ENCODE data around the gene CIAO1.

DNA sequence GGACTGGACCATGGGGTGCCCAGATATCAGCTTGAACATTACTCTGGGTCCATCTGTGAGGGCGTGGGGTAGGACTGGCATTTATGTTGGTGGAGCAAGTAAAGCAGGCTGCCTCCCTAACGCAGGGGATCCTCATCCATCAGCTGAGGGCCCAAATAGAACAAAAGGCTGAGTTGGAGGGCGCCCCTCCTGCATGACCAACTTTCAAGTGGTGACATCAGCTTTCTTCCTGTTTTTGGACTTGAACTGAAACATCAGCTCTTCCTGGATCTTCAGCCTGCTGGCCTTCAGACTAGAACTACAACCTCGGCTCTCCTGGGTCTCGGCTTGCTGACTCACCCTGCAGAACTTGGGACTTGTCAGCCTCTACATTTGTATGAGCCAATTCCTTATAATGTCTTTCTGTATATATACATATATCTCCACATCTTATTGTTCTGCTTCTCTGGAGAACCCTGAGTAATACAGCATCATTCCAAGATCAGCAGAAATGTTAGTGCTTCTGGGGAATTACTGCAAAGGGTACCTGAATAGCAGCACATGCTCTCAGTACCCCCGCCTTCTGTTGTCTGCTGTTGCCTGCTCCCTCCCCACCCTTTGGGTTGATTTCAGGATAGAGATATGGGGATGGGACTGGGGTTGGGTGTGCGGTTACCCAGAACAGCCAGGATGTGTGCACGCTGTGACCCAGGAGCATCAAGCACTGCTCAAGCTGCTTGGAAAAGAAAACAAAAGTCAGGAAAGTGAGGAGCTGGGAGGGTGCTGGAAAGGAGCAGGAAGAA lies 20.2 kb upstream of the CIAO1 start:
- no peak for TF ChIP-seq SP1 (IDR thresholded peaks at IDR 0.05)
- no peak for TF ChIP-seq CTBP1 (IDR thresholded peaks at IDR 0.05; ENCODE audit: borderline replicate concordance)
- TF ChIP-seq TARDBP (IDR thresholded peaks at IDR 0.05) = no peak
- no peak for TF ChIP-seq FOXM1 (IDR thresholded peaks at IDR 0.05; ENCODE audit: borderline replicate concordance)
- no peak for TF ChIP-seq ZNF384 (IDR thresholded peaks at IDR 0.05)
- TF ChIP-seq L3MBTL2 (conservative IDR thresholded peaks at IDR 0.05) = no peak
- TF ChIP-seq LEF1 (IDR thresholded peaks at IDR 0.05; ENCODE audit: borderline replicate concordance) = no peak

Measured in HEK293T (cell line).